ENCODE measurements around the gene KLHL35. TPM values are rescaled to one million over a fixed set of nuclear protein-coding genes. Genes with fewer than 3 reads are reported as not detected.

Gene KLHL35
- total and polyA plus RNA-seq, 2 of the 4 experiments (the other 2 are of a cell fraction), result 1.6 to 3.3 TPM

DNA sequence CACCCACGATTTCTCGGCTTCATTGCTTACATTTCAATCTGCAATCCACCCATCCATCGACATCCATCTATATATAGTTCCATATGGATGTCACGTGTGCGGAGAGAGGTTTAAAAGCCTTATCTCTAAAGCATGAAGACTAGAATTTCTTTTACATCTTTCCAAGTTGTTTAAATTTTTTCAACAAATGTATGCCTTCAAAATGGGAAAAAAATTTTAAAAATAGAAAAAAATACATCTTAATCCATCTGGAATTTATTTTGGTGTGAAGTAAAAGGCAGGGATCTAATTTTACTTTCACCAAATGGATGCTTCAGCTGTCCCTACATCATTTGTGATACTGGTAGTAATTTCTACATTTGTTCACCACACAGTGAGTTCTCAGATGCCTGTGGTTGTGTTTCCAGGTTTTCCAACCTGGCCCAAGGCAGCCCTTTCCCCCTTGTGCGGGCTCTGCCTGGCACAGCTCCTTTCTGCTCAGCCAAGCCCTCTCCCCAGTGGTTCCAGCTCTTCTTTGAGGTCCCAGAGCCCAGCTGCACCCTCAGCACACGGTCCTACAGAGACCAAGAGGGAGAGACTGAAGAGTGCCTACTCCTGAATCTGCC lies 37.6 kb upstream of the KLHL35 start:
- ChIA-PET POLR2A (ENCODE audit: unreplicated experiment) (no interaction called here), CTCF (interaction anchor here (0.6 kb wide), 1 partner anchor 23 kb away, joined by 4 read pairs; no protein-coding TSS in a partner anchor)
- Histone ChIP-seq H4K20me1 (ENCODE audit: insufficient read depth, low read length) (no peaks in the 10 kb centered on the region), H3K56ac (ENCODE audit: extremely low read depth, insufficient read depth, low read length) (no peak overlapping the region), H2AK9ac (replicated peaks; ENCODE audit: low read depth, low read length, poor library complexity) (no peak overlapping the region), H3K27ac (ENCODE audit: insufficient read depth, low read length) (no peak overlapping the region), H4K91ac (ENCODE audit: insufficient read depth, low read depth, low read length) (no peak overlapping the region), H2BK120ac (ENCODE audit: low read depth, low read length) (no peak overlapping the region), H3K4me3 (ENCODE audit: insufficient read depth, low read depth, low read length) (no peak overlapping the region), H3K36me3 (ENCODE audit: control insufficient read depth, insufficient read depth, low read length) (no peaks in the 10 kb centered on the region), H3K4ac (ENCODE audit: low read depth, low read length) (no peak overlapping the region), H2BK15ac (ENCODE audit: low read depth, low read length) (no peak overlapping the region), H3K4me2 (ENCODE audit: low read depth, low read length) (no peak overlapping the region), H3K14ac (replicated peaks; ENCODE audit: low read depth, low read length) (no peak overlapping the region), H3K79me1 (ENCODE audit: low read depth in 1 of 2, low read length in 2 of 2) (no peaks in the 10 kb centered on the region), H3K27me3 (ENCODE audit: control insufficient read depth, insufficient read depth, low read length) (no peaks in the 10 kb centered on the region), H3K9me3 (ENCODE audit: control insufficient read depth, insufficient read depth, low read length) (no peaks in the 10 kb centered on the region), H3K18ac (ENCODE audit: low read depth, low read length) (no peak overlapping the region), H3K23ac (ENCODE audit: low read depth, low read length) (no peak overlapping the region), H2AK5ac (ENCODE audit: low read depth, low read length) (no peak overlapping the region), H3K4me1 (ENCODE audit: control insufficient read depth, insufficient read depth, low read length) (peaks cover 33% of the 10 kb centered on the region), H3K9me1 (ENCODE audit: insufficient read depth, low read length) (peaks cover 20% of the 10 kb centered on the region), H2BK5ac (ENCODE audit: low read depth, low read length, poor library complexity, severe bottlenecking) (no peak overlapping the region), H2BK20ac (ENCODE audit: low read depth, low read length) (no peak overlapping the region), H4K8ac (ENCODE audit: low read depth in 2 of 2, low read length in 2 of 2) (no peak overlapping the region), H4K5ac (ENCODE audit: low read depth, low read length) (no peak overlapping the region), H3K9ac (ENCODE audit: low read depth, low read length) (no peak overlapping the region), H2AFZ (replicated peaks; ENCODE audit: low read length, poor library complexity) (no peak overlapping the region)
- DNase-seq (no peak), ATAC-seq (ENCODE audit: low read depth) (no peak)
- WGBS, 2 experiments (ENCODE audit: extremely low coverage in 2 of 2, insufficient read length in 1 of 2), result no CpG with 5 or more reads among the region's 7 CpGs
- intact Hi-C loops (cut with micrococcal nuclease), result no loop called here
- in situ Hi-C loops (cut with MboI; ENCODE audit: low sequenced_read_pairs), result no loop called here
- TF ChIP-seq BHLHE40 (IDR thresholded peaks at IDR 0.05; ENCODE audit: low read depth, low read length) (no peak), FOS (IDR thresholded peaks at IDR 0.05; ENCODE audit: low read depth, low read length) (no peak), RCOR1 (IDR thresholded peaks at IDR 0.05; ENCODE audit: insufficient replicate concordance, low read length) (no peak)
- BruUV-seq (replicated peaks), result no TSS peak
- dilution Hi-C loops (cut with HindIII; ENCODE audit: low sequenced_read_pairs, unreplicated experiment), result no loop called here

All from IMR-90 (cell line).